ENCODE results near the gene XXYLT1.

GRCh38 chr3:195020921-195021320 lies 250.0 kb downstream of the XXYLT1 start:
- TF ChIP-seq CTCF (IDR thresholded peaks at IDR 0.05) = no peak
- TF ChIP-seq EZH2 (IDR thresholded peaks at IDR 0.05) = no peak
- no peak for TF ChIP-seq EZH2phosphoT487 (IDR thresholded peaks at IDR 0.05)
